H1 (cell line): ENCODE measurements around the gene GSTA1. TPM values are rescaled to one million over a fixed set of nuclear protein-coding genes. Genes with fewer than 3 reads are reported as not detected.
"Not testable (repeated sequence)": the region's sequence is repeated elsewhere in the genome, so short reads cannot be mapped to it uniquely, and the experiment has no call there.

Experiments
- CTCF ChIA-PET: fragments of 300-600 bp; sonication (Branson Sonifier 250); formaldehyde crosslinking; loops from one replicate; lab custom pipeline; 2021; ENCODE audit not compliant: partially characterized antibody; lab: Charles Lee
- POLR2A ChIA-PET: fragments of 300-600 bp; sonication (Branson Sonifier 250); formaldehyde crosslinking; loops from one replicate; lab custom pipeline; 2021; ENCODE audit warnings: inconsistent platforms; ENCODE audit not compliant: partially characterized antibody; lab: Charles Lee
- DNase-seq, 2 experiments: peaks; one replicate each; pipeline versions ENCODE4 v3.0.0 to v3.0.0-alpha.2; 2010 to 2022; ENCODE audit warnings: low spot score in 2 of 2, low read depth in 1 of 2, mixed read lengths in 1 of 2
- FAIRE-seq: peaks from 2 replicates; lab custom pipeline; 2011; peaks lifted over from hg19 to GRCh38; lab: Jason Lieb, UNC
- H2AFZ ChIP-seq: 2 replicates; pipeline ENCODE4 v1.8.1; 2012; ENCODE audit warnings: low read length, inconsistent platforms
- H2AK5ac ChIP-seq: 2 replicates; pipeline ENCODE4 v1.6.1; 2013; ENCODE audit warnings: low read depth, low read length
- H2BK120ac ChIP-seq: replicated peaks from 2 replicates; pipeline ENCODE3; 2013; ENCODE audit warnings: low read depth, low read length, inconsistent platforms
- H2BK12ac ChIP-seq: 2 replicates; pipeline ENCODE4 v1.6.1; 2013; ENCODE audit warnings: low read depth, low read length
- H2BK15ac ChIP-seq: 2 replicates; pipeline ENCODE4 v1.6.1; 2013; ENCODE audit warnings: low read length
- H2BK20ac ChIP-seq: 2 replicates; pipeline ENCODE4 v1.6.1; 2013; ENCODE audit warnings: low read length
- H2BK5ac ChIP-seq: 2 replicates; pipeline ENCODE4 v1.6.1; 2013; ENCODE audit warnings: low read depth, low read length
- H3K14ac ChIP-seq: 2 replicates; pipeline ENCODE4 v1.6.1; 2013; ENCODE audit warnings: inconsistent platforms; ENCODE audit not compliant: insufficient read length
- H3K18ac ChIP-seq: 2 replicates; pipeline ENCODE4 v1.6.1; 2013; ENCODE audit warnings: low read length; ENCODE audit errors: extremely low read depth
- H3K23ac ChIP-seq: 2 replicates; pipeline ENCODE4 v1.6.1; 2013; ENCODE audit warnings: inconsistent platforms; ENCODE audit not compliant: insufficient read length
- H3K23me2 ChIP-seq: 2 replicates; pipeline ENCODE4 v1.6.1; 2013; ENCODE audit warnings: low read depth, low read length
- H3K27ac ChIP-seq: 2 replicates; pipeline ENCODE4 v1.6.1; 2011; ENCODE audit warnings: low read depth, low read length, inconsistent platforms
- H3K27me3 ChIP-seq, 4 experiments: replicated peaks in 1 of 4; 1 replicate in 1 of 4; 2 replicates in 3 of 4; pipeline versions ENCODE4 v1.6.1 to v1.8.1; 2011 to 2013; ENCODE audit warnings: low read length in 3 of 4, mild to moderate bottlenecking in 3 of 4, inconsistent platforms in 2 of 4, mixed read lengths in 2 of 4, moderate library complexity in 1 of 4; ENCODE audit not compliant: control insufficient read depth in 3 of 4, insufficient read depth in 3 of 4; ENCODE audit errors: extremely low read depth in 1 of 4
- H3K36me3 ChIP-seq, 4 experiments: 2 replicates each; pipeline versions ENCODE4 v1.6.1 to v1.8.1; 2011 to 2013; ENCODE audit warnings: mild to moderate bottlenecking in 4 of 4, low read length in 3 of 4, moderate library complexity in 2 of 4, control low read depth in 1 of 4, inconsistent platforms in 1 of 4; ENCODE audit not compliant: insufficient read depth in 4 of 4, control insufficient read depth in 2 of 4
- H3K4ac ChIP-seq: replicated peaks from 2 replicates; pipeline ENCODE3; 2013; ENCODE audit warnings: low read length, low read depth, mixed read lengths, inconsistent platforms; ENCODE audit not compliant: insufficient read length
- H3K4me1 ChIP-seq, 4 experiments: replicated peaks in 1 of 4; 1 replicate in 1 of 4; 2 replicates in 3 of 4; pipeline versions ENCODE4 v1.6.1 to v1.8.1; 2011 to 2013; ENCODE audit warnings: low read length in 3 of 4, inconsistent platforms in 2 of 4, mixed read lengths in 1 of 4; ENCODE audit not compliant: insufficient read depth in 4 of 4, control insufficient read depth in 3 of 4
- H3K4me2 ChIP-seq, 2 experiments: 2 replicates each; pipeline versions ENCODE4 v1.6.1 to v1.8.1; 2011 to 2013; ENCODE audit warnings: low read depth in 2 of 2, low read length in 2 of 2, control low read depth in 1 of 2, inconsistent platforms in 1 of 2, mild to moderate bottlenecking in 1 of 2; ENCODE audit not compliant: insufficient read depth in 1 of 2
- H3K4me3 ChIP-seq, 4 experiments: fragments of 200-600, 300-600 bp in 1 of 4; sonication (generic), shearing (Covaris generic), sonication (Bioruptor Twin) in 1 of 4; 2 replicates each; pipeline versions ENCODE4 v1.5.1 to v1.8.1; 2011 to 2016; ENCODE audit warnings: low read length in 4 of 4, low read depth in 3 of 4, control low read depth in 2 of 4, inconsistent platforms in 2 of 4, mild to moderate bottlenecking in 2 of 4, mixed read lengths in 1 of 4, moderate library complexity in 1 of 4; ENCODE audit not compliant: insufficient read depth in 2 of 4; ENCODE audit errors: extremely low read depth in 1 of 4
- H3K56ac ChIP-seq: replicated peaks from 2 replicates; pipeline ENCODE3; 2013; ENCODE audit warnings: low read depth, mild to moderate bottlenecking, mixed read lengths, low read length, inconsistent platforms; ENCODE audit not compliant: insufficient read length
- H3K79me1 ChIP-seq: 2 replicates; pipeline ENCODE4 v1.6.1; 2013; ENCODE audit warnings: low read depth, low read length, control low read depth
- H3K79me2 ChIP-seq, 2 experiments: 2 replicates each; pipeline versions ENCODE4 v1.6.1 to v1.8.1; 2012 to 2013; ENCODE audit warnings: low read length in 2 of 2, mild to moderate bottlenecking in 2 of 2, inconsistent platforms in 1 of 2; ENCODE audit not compliant: insufficient read depth in 2 of 2, control insufficient read depth in 1 of 2
- H3K9ac ChIP-seq, 4 experiments: replicated peaks in 1 of 4; 1 replicate in 1 of 4; 2 replicates in 3 of 4; pipeline versions ENCODE4 v1.6.1 to v1.8.1; 2011 to 2013; ENCODE audit warnings: low read depth in 3 of 4, low read length in 3 of 4, control low read depth in 2 of 4, mild to moderate bottlenecking in 2 of 4, moderate library complexity in 2 of 4, inconsistent platforms in 1 of 4; ENCODE audit errors: extremely low read depth in 1 of 4
- H3K9me3 ChIP-seq, 2 experiments: 2 replicates each; pipeline versions ENCODE4 v1.6.1 to v1.8.1; 2012 to 2013; ENCODE audit warnings: mild to moderate bottlenecking in 2 of 2, moderate library complexity in 2 of 2, control low read depth in 1 of 2, inconsistent platforms in 1 of 2, low read depth in 1 of 2, low read length in 1 of 2, mixed read lengths in 1 of 2; ENCODE audit not compliant: insufficient read depth in 2 of 2
- H4K20me1 ChIP-seq, 2 experiments: replicated peaks in 1 of 2; 2 replicates each; pipeline versions ENCODE3 to v1.8.1; 2011 to 2013; ENCODE audit warnings: inconsistent platforms in 2 of 2, low read length in 2 of 2, mild to moderate bottlenecking in 1 of 2; ENCODE audit not compliant: insufficient read depth in 2 of 2, control insufficient read depth in 1 of 2
- H4K5ac ChIP-seq: 2 replicates; pipeline ENCODE4 v1.6.1; 2013; ENCODE audit warnings: low read length, low read depth, mixed read lengths, inconsistent platforms; ENCODE audit not compliant: insufficient read length
- H4K8ac ChIP-seq: 2 replicates; pipeline ENCODE4 v1.8.0; 2013; ENCODE audit warnings: mild to moderate bottlenecking, moderate library complexity, low read length, inconsistent platforms; ENCODE audit not compliant: insufficient read depth; ENCODE audit errors: extremely low read depth
- H4K91ac ChIP-seq: replicated peaks from 2 replicates; pipeline ENCODE3; 2013; ENCODE audit warnings: low read length, mixed read lengths, inconsistent platforms; ENCODE audit not compliant: insufficient read length
- WGBS, 2 experiments: shearing (Covaris generic) in 1 of 2; methylation state at CpG; one replicate each; pipeline versions ENCODE4 v1.1.6 to v1.1.7; 2013 to 2015; ENCODE audit warnings: low lambda C conversion rate in 2 of 2, mixed read lengths in 2 of 2, inconsistent platforms in 1 of 2, low coverage in 1 of 2, missing lambda C conversion rate in 1 of 2; ENCODE audit not compliant: insufficient replicate concordance in 2 of 2, insufficient coverage in 1 of 2, insufficient read length in 1 of 2; ENCODE audit errors: extremely low coverage in 1 of 2, missing lambda C conversion rate in 1 of 2; 5-methylcytosine and 5-hydroxymethylcytosine counted together
- polyA plus RNA-seq, 7 experiments: library from polyadenylated mRNA; depleted of rRNA in 3 of 7; stranded (reverse) in 5 of 7; unstranded in 2 of 7; fragments of >200 nt in 5 of 7; fragments of 200-250 nt in 2 of 7; gene quantifications; 1 replicate in 5 of 7; 2 replicates in 1 of 7; 4 replicates in 1 of 7; pipeline versions ENCODE4 v1.2.1 to v1.2.3, GENCODE V29; 2011 to 2013; ENCODE audit warnings: missing spikeins in 2 of 7, mixed read lengths in 2 of 7
- total RNA-seq: library from RNA; stranded (reverse); fragmentation: NEBNext Ultra II Directional; extraction: Animal tissue kit (Norgen Biotek cat#: 25700); gene quantifications from 2 replicates; pipeline ENCODE4 v1.2.1, GENCODE V29; 2021

The GSTA1 gene
- total and polyA plus RNA-seq, 2 of the 8 experiments (the other 6 are each of a cell fraction or from before 2014, with no cell fraction given), result 0.08 TPM; not detected in 1

GRCh38 chr6:52827073-52827783, 23.6 kb upstream of the GSTA1 start:
- H3K23me2 ChIP-seq, H3K27ac ChIP-seq, H4K8ac ChIP-seq, H2AK5ac ChIP-seq, H3K79me2 ChIP-seq, H4K20me1 ChIP-seq, H2BK12ac ChIP-seq, DNase-seq, H3K14ac ChIP-seq, H3K36me3 ChIP-seq, H3K27me3 ChIP-seq, H3K56ac ChIP-seq, H3K4me2 ChIP-seq, H2BK15ac ChIP-seq, H4K5ac ChIP-seq, H2AFZ ChIP-seq, H2BK20ac ChIP-seq, H2BK120ac ChIP-seq, H3K4me3 ChIP-seq, H3K4ac ChIP-seq, H3K23ac ChIP-seq, H3K18ac ChIP-seq, H4K91ac ChIP-seq, H2BK5ac ChIP-seq, H3K4me1 ChIP-seq, H3K9ac ChIP-seq, H3K79me1 ChIP-seq, POLR2A ChIA-PET: not testable (repeated sequence)
- peaks cover 6 to 29% of the 10 kb centered on the region in 2 experiments for H3K9me3 ChIP-seq
- CTCF ChIA-PET, result interaction anchor here (2.1 kb wide), 2 partner anchors 12 to 13 kb away, joined by 10 to 12 read pairs; no protein-coding TSS in a partner anchor
- 85% methylated on average over 1 of the region's 1 CpG; no CpG with 5 or more reads in 1 of the 2 experiments for whole genome bisulfite sequencing, 2 experiments
- peak; percentile 28 for FAIRE-seq
